ENCODE data around the gene BRMS1.

Gene BRMS1

GRCh38 chr11:66336234-66337102 lies 8.4 kb downstream of the BRMS1 start, which contains the start of gene RIN1:
Gene RIN1 (minus strand): TSS chr11:66336434. CDS start chr11:66336402, 32 bp downstream.
- no peak for DNase-seq (ENCODE audit: low read depth)

- no peak for DNase-seq (ENCODE audit: low read depth)
Observed at GRCh38 chr11:66335531-66336233, 9.2 kb downstream of the BRMS1 start.

- DNase-seq (ENCODE audit: low read depth): no peak
Observed at GRCh38 chr11:66334605-66335442, 10.1 kb downstream of the BRMS1 start.

- no peak for DNase-seq (ENCODE audit: low read depth)
Observed at GRCh38 chr11:66333896-66334604, 10.9 kb downstream of the BRMS1 start.

- DNase-seq (ENCODE audit: low read depth): no peak
Observed at GRCh38 chr11:66333220-66333877, 11.6 kb downstream of the BRMS1 start.

- DNase-seq (ENCODE audit: low read depth): no peak
Observed at GRCh38 chr11:66332371-66333219, 12.3 kb downstream of the BRMS1 start.

- DNase-seq (ENCODE audit: low read depth): no peak
Observed at GRCh38 chr11:66331542-66332370, 13.1 kb downstream of the BRMS1 start.

GRCh38 chr11:66330931-66331330 lies 14.0 kb downstream of the BRMS1 start:
- DNase-seq (ENCODE audit: low read depth): no peak

GRCh38 chr11:66329165-66329673 lies 15.7 kb downstream of the BRMS1 start:
- no peak for DNase-seq (ENCODE audit: low read depth)

- DNase-seq (ENCODE audit: low read depth): peak; percentile 77
Observed at GRCh38 chr11:66328302-66329144, 16.4 kb downstream of the BRMS1 start.

- DNase-seq (ENCODE audit: low read depth): no peak
Observed at GRCh38 chr11:66328031-66328301, 16.9 kb downstream of the BRMS1 start.

- DNase-seq (ENCODE audit: low read depth): no peak
Observed at GRCh38 chr11:66327171-66328030, 17.5 kb downstream of the BRMS1 start.

- DNase-seq (ENCODE audit: low read depth): no peak
Observed at GRCh38 chr11:66326261-66327111, 18.4 kb downstream of the BRMS1 start.

GRCh38 chr11:66325263-66325671 lies 19.6 kb downstream of the BRMS1 start:
- DNase-seq (ENCODE audit: low read depth): no peak

GRCh38 chr11:66324664-66325063 lies 20.2 kb downstream of the BRMS1 start:
- no peak for DNase-seq (ENCODE audit: low read depth)

GRCh38 chr11:66323684-66324083 lies 21.2 kb downstream of the BRMS1 start:
- DNase-seq (ENCODE audit: low read depth): no peak
